Adipocyte (in vitro differentiated cells): ENCODE data around the gene RERE.

Experiments used
- DNase-seq: peaks from one replicate; pipeline ENCODE4 v3.0.0-alpha.2; 2015; ENCODE audit warnings: low read depth
- H3K27me3 ChIP-seq: replicated peaks from 2 replicates; pipeline ENCODE4 v1.7.0; 2013; ENCODE audit warnings: mild to moderate bottlenecking, low read length, moderate library complexity; ENCODE audit not compliant: control insufficient read depth, insufficient read depth
- H3K36me3 ChIP-seq: 2 replicates; pipeline ENCODE4 v1.7.0; 2013; ENCODE audit warnings: low read length, mild to moderate bottlenecking, moderate library complexity; ENCODE audit not compliant: control insufficient read depth, insufficient read depth, severe bottlenecking
- H3K4me1 ChIP-seq: 2 replicates; pipeline ENCODE4 v1.7.0; 2013; ENCODE audit warnings: mild to moderate bottlenecking, low read length, moderate library complexity; ENCODE audit not compliant: control insufficient read depth, insufficient read depth
- H3K4me3 ChIP-seq: 2 replicates; pipeline ENCODE4 v1.7.0; 2013; ENCODE audit warnings: mild to moderate bottlenecking, low read length, moderate library complexity
- H3K9ac ChIP-seq: 2 replicates; pipeline ENCODE4 v1.7.0; 2013; ENCODE audit warnings: mild to moderate bottlenecking, low read length, moderate library complexity
- H3K9me3 ChIP-seq: 2 replicates; pipeline ENCODE4 v1.7.0; 2013; ENCODE audit warnings: mild to moderate bottlenecking, low read length, moderate library complexity; ENCODE audit not compliant: control insufficient read depth

RERE gene

GRCh38 chr1:8423269-8423691 is 394.2 kb downstream of the RERE start:
- H3K36me3 ChIP-seq = peaks cover 18% of the 10 kb centered on the region
- peaks cover 33% of the 10 kb centered on the region for H3K4me1 ChIP-seq
- H3K27me3 ChIP-seq = no peaks in the 10 kb centered on the region
- H3K9ac ChIP-seq = peak overlapping the region; percentile 100
- no peaks in the 10 kb centered on the region for H3K9me3 ChIP-seq
- DNase-seq = peak; percentile 66
- peak overlapping the region; percentile 97 for H3K4me3 ChIP-seq

GRCh38 chr1:8422510-8423268 is 394.8 kb downstream of the RERE start:
- Histone ChIP-seq H3K9me3 (no peaks in the 10 kb centered on the region), H3K4me3 (peak overlapping the region; percentile 97), H3K4me1 (peaks cover 39% of the 10 kb centered on the region), H3K27me3 (no peaks in the 10 kb centered on the region), H3K9ac (peak overlapping the region; percentile 100), H3K36me3 (peaks cover 24% of the 10 kb centered on the region)
- peak; percentile 67 for DNase-seq

- Histone ChIP-seq H3K9me3 (no peaks in the 10 kb centered on the region), H3K4me1 (peaks cover 46% of the 10 kb centered on the region), H3K27me3 (no peaks in the 10 kb centered on the region), H3K9ac (peak overlapping the region; percentile 100), H3K4me3 (peak overlapping the region; percentile 97), H3K36me3 (peaks cover 34% of the 10 kb centered on the region)
- peak; percentile 41 for DNase-seq
Measured at GRCh38 chr1:8421721-8422120, 395.7 kb downstream of the RERE start.

GRCh38 chr1:8420318-8420717 is 397.1 kb downstream of the RERE start:
- DNase-seq = no peak
- Histone ChIP-seq H3K9ac (peak overlapping the region; percentile 100), H3K9me3 (no peaks in the 10 kb centered on the region), H3K36me3 (peaks cover 46% of the 10 kb centered on the region), H3K4me3 (peak overlapping the region; percentile 97), H3K27me3 (no peaks in the 10 kb centered on the region), H3K4me1 (peaks cover 56% of the 10 kb centered on the region)

- H3K27me3 ChIP-seq = no peaks in the 10 kb centered on the region
- H3K9ac ChIP-seq = peak overlapping the region; percentile 100
- H3K4me3 ChIP-seq = peak overlapping the region; percentile 97
- H3K9me3 ChIP-seq = no peaks in the 10 kb centered on the region
- H3K4me1 ChIP-seq = peaks cover 58% of the 10 kb centered on the region
- DNase-seq = no peak
- peaks cover 50% of the 10 kb centered on the region for H3K36me3 ChIP-seq
Measured at GRCh38 chr1:8419861-8420260, 397.6 kb downstream of the RERE start.

GRCh38 chr1:8419172-8419571 is 398.3 kb downstream of the RERE start:
- peaks cover 52% of the 10 kb centered on the region for H3K4me1 ChIP-seq
- H3K9me3 ChIP-seq = no peaks in the 10 kb centered on the region
- peak overlapping the region; percentile 97 for H3K4me3 ChIP-seq
- peaks cover 56% of the 10 kb centered on the region for H3K36me3 ChIP-seq
- peak overlapping the region; percentile 100 for H3K9ac ChIP-seq
- no peaks in the 10 kb centered on the region for H3K27me3 ChIP-seq
- DNase-seq = peak; percentile 24

- H3K4me3 ChIP-seq = peak overlapping the region; percentile 97
- DNase-seq = no peak
- no peak overlapping the region for H3K9ac ChIP-seq
- H3K4me1 ChIP-seq = peaks cover 52% of the 10 kb centered on the region
- no peaks in the 10 kb centered on the region for H3K9me3 ChIP-seq
- peaks cover 64% of the 10 kb centered on the region for H3K36me3 ChIP-seq
- no peaks in the 10 kb centered on the region for H3K27me3 ChIP-seq
Measured at GRCh38 chr1:8418301-8418700, 399.1 kb downstream of the RERE start.

GRCh38 chr1:8417625-8418024 is 399.8 kb downstream of the RERE start:
- Histone ChIP-seq H3K9me3 (no peaks in the 10 kb centered on the region), H3K4me3 (peak overlapping the region; percentile 18), H3K9ac (no peak overlapping the region), H3K27me3 (no peaks in the 10 kb centered on the region), H3K36me3 (peaks cover 71% of the 10 kb centered on the region), H3K4me1 (peaks cover 57% of the 10 kb centered on the region)
- no peak for DNase-seq

- H3K27me3 ChIP-seq = no peaks in the 10 kb centered on the region
- no peaks in the 10 kb centered on the region for H3K9me3 ChIP-seq
- no peak for DNase-seq
- peak overlapping the region; percentile 1 for H3K4me3 ChIP-seq
- H3K36me3 ChIP-seq = peaks cover 74% of the 10 kb centered on the region
- peaks cover 64% of the 10 kb centered on the region for H3K4me1 ChIP-seq
- H3K9ac ChIP-seq = no peak overlapping the region
Measured at GRCh38 chr1:8416881-8417280, 400.6 kb downstream of the RERE start.

- DNase-seq = no peak
- Histone ChIP-seq H3K4me1 (peaks cover 74% of the 10 kb centered on the region), H3K36me3 (peaks cover 76% of the 10 kb centered on the region)
Measured at GRCh38 chr1:8415526-8416278, 401.7 kb downstream of the RERE start.

GRCh38 chr1:8412183-8412831 is 405.1 kb downstream of the RERE start:
- DNase-seq = peak; percentile 63
- H3K4me1 ChIP-seq = peaks cover 71% of the 10 kb centered on the region
- peak overlapping the region; percentile 89 for H3K9ac ChIP-seq
- H3K27me3 ChIP-seq = no peaks in the 10 kb centered on the region
- no peaks in the 10 kb centered on the region for H3K9me3 ChIP-seq
- peak overlapping the region; percentile 55 for H3K4me3 ChIP-seq
- H3K36me3 ChIP-seq = peaks cover 60% of the 10 kb centered on the region

More at GRCh38 chr1:8415526-8416278, 401.7 kb downstream of the RERE start:
- Histone ChIP-seq H3K9me3 (no peaks in the 10 kb centered on the region), H3K27me3 (no peaks in the 10 kb centered on the region), H3K4me3 (peak overlapping the region; percentile 25), H3K9ac (peak overlapping the region; percentile 13)
